Activated naive CD8-positive, alpha-beta T cell treated with anti-CD3 and anti-CD28 coated beads for 36 hours (primary cell): Measurements from ENCODE around the gene MDN1. TPM values are rescaled to one million over a fixed set of nuclear protein-coding genes. Genes with fewer than 3 reads are reported as not detected.

Source experiments
- DNase-seq: peaks from one replicate; pipeline ENCODE4 v3.0.0; 2021
- H3K27ac Mint-ChIP-seq: one replicate; pipeline ENCODE4 v1.8.0; 2022; ENCODE audit warnings: mild to moderate bottlenecking, moderate library complexity, mixed read lengths
- H3K27me3 Mint-ChIP-seq: one replicate; pipeline ENCODE4 v1.8.0; 2022; ENCODE audit warnings: mild to moderate bottlenecking, mixed read lengths
- H3K36me3 Mint-ChIP-seq: one replicate; pipeline ENCODE4 v1.8.0; 2021; ENCODE audit warnings: mild to moderate bottlenecking, mixed read lengths
- H3K4me1 Mint-ChIP-seq: one replicate; pipeline ENCODE4 v1.8.0; 2021; ENCODE audit warnings: mixed read lengths
- H3K4me3 Mint-ChIP-seq: one replicate; pipeline ENCODE4 v1.8.0; 2022; ENCODE audit warnings: mild to moderate bottlenecking, moderate library complexity, mixed read lengths
- H3K9me3 Mint-ChIP-seq: one replicate; pipeline ENCODE4 v1.8.0; 2022; ENCODE audit warnings: mixed read lengths
- total RNA-seq, 2 experiments: library from RNA; stranded (reverse); gene quantifications; one replicate each; pipeline ENCODE4 v1.2.3, GENCODE V29; 2021

Gene MDN1
- total RNA-seq, 2 experiments from 2014 or later: 64.4 to 66.8 TPM

- Mint-ChIP-seq H3K4me3 (no peak overlapping the region), H3K36me3 (peaks cover 30% of the 10 kb centered on the region)
These were observed 113.5 kb downstream of the MDN1 start for GRCh38 chr6:89706121-89706520.

GRCh38 chr6:89703292-89703691 lies 116.3 kb downstream of the MDN1 start:
- Mint-ChIP-seq H3K36me3 (peaks cover 26% of the 10 kb centered on the region), H3K4me1 (peaks cover 2% of the 10 kb centered on the region), H3K27me3 (no peaks in the 10 kb centered on the region), H3K9me3 (no peaks in the 10 kb centered on the region), H3K27ac (no peak overlapping the region), H3K4me3 (no peak overlapping the region)
- no peak for DNase-seq

More at GRCh38 chr6:89706121-89706520, 113.5 kb downstream of the MDN1 start:
- no peak for DNase-seq
- Mint-ChIP-seq H3K27me3 (no peaks in the 10 kb centered on the region), H3K4me1 (peaks cover 2% of the 10 kb centered on the region), H3K27ac (no peak overlapping the region), H3K9me3 (no peaks in the 10 kb centered on the region)

- no peak for DNase-seq
- Mint-ChIP-seq H3K4me3 (no peak overlapping the region), H3K27me3 (no peaks in the 10 kb centered on the region), H3K27ac (no peak overlapping the region), H3K4me1 (peaks cover 2% of the 10 kb centered on the region), H3K9me3 (no peaks in the 10 kb centered on the region), H3K36me3 (peaks cover 18% of the 10 kb centered on the region)
These were observed 117.2 kb downstream of the MDN1 start for GRCh38 chr6:89702349-89702748.

- no peak for DNase-seq
- no peaks in the 10 kb centered on the region for H3K27me3 Mint-ChIP-seq
- no peaks in the 10 kb centered on the region for H3K9me3 Mint-ChIP-seq
- no peak overlapping the region for H3K4me3 Mint-ChIP-seq
- H3K36me3 Mint-ChIP-seq: peaks cover 15% of the 10 kb centered on the region
- peaks cover 2% of the 10 kb centered on the region for H3K4me1 Mint-ChIP-seq
- no peak overlapping the region for H3K27ac Mint-ChIP-seq
These were observed 123.9 kb downstream of the MDN1 start for GRCh38 chr6:89695667-89696066.

GRCh38 chr6:89694428-89694827 lies 125.2 kb downstream of the MDN1 start:
- Mint-ChIP-seq H3K27ac (no peak overlapping the region), H3K36me3 (peaks cover 24% of the 10 kb centered on the region), H3K27me3 (no peaks in the 10 kb centered on the region), H3K9me3 (no peaks in the 10 kb centered on the region), H3K4me1 (peaks cover 2% of the 10 kb centered on the region), H3K4me3 (no peak overlapping the region)
- no peak for DNase-seq

- H3K4me3 Mint-ChIP-seq: no peak overlapping the region
- no peak overlapping the region for H3K27ac Mint-ChIP-seq
- DNase-seq: no peak
- H3K4me1 Mint-ChIP-seq: peaks cover 2% of the 10 kb centered on the region
- no peaks in the 10 kb centered on the region for H3K9me3 Mint-ChIP-seq
- no peaks in the 10 kb centered on the region for H3K27me3 Mint-ChIP-seq
- peaks cover 22% of the 10 kb centered on the region for H3K36me3 Mint-ChIP-seq
These were observed 126.4 kb downstream of the MDN1 start for GRCh38 chr6:89693207-89693606.

- H3K4me1 Mint-ChIP-seq: peaks cover 2% of the 10 kb centered on the region
- no peak overlapping the region for H3K27ac Mint-ChIP-seq
- H3K36me3 Mint-ChIP-seq: peaks cover 29% of the 10 kb centered on the region
- no peak overlapping the region for H3K4me3 Mint-ChIP-seq
- no peak for DNase-seq
- H3K27me3 Mint-ChIP-seq: no peaks in the 10 kb centered on the region
- H3K9me3 Mint-ChIP-seq: no peaks in the 10 kb centered on the region
These were observed 127.3 kb downstream of the MDN1 start for GRCh38 chr6:89692256-89692655.

- DNase-seq: no peak
- H3K27ac Mint-ChIP-seq: peak overlapping the region; percentile 56
- no peak overlapping the region for H3K4me3 Mint-ChIP-seq
- H3K27me3 Mint-ChIP-seq: no peaks in the 10 kb centered on the region
- peaks cover 25% of the 10 kb centered on the region for H3K36me3 Mint-ChIP-seq
- no peaks in the 10 kb centered on the region for H3K9me3 Mint-ChIP-seq
- H3K4me1 Mint-ChIP-seq: peaks cover 2% of the 10 kb centered on the region
These were observed 128.7 kb downstream of the MDN1 start for GRCh38 chr6:89690944-89691324.

DNA sequence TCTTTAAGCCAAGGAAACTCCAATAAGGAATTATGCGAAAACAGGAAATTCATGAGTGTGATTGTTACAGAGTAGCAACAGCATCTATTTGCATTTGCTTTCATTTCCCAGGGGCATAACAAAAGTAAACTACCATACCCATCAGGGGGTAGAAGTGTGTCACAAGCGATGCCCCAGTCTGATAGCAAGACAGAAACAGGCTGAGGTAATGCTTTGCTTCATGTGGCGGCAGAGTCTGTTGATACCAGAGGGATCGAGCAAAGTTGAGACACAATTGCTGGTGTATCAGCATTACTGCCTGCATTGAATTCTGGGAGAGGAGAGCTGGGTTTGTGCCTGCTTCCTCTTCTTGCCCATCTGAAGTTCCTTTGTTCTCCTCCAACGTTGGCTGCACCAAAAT lies 129.9 kb downstream of the MDN1 start:
- H3K4me1 Mint-ChIP-seq: peaks cover 2% of the 10 kb centered on the region
- no peak overlapping the region for H3K27ac Mint-ChIP-seq
- H3K9me3 Mint-ChIP-seq: no peaks in the 10 kb centered on the region
- H3K36me3 Mint-ChIP-seq: peaks cover 37% of the 10 kb centered on the region
- no peak for DNase-seq
- H3K27me3 Mint-ChIP-seq: no peaks in the 10 kb centered on the region
- no peak overlapping the region for H3K4me3 Mint-ChIP-seq

DNA sequence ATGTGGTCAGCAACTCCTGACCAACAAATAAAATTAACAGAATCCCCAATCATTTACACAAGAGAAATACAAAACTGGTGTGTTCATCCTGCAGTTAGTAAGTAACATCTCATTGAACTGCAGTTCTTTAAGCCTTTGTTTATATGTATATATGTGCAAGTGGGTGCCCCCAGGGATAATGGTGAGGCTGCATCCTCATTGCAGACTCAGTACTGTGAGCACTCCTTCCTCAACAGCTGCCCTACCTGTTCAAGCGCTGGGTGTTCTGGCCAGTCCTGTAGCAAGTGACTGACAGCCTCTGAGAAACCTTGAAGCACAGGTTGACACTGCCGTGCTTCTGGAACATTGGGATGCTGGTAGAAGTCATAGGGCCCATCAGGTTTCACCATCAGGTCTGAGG lies 131.3 kb downstream of the MDN1 start:
- Mint-ChIP-seq H3K4me1 (peaks cover 2% of the 10 kb centered on the region), H3K27me3 (no peaks in the 10 kb centered on the region), H3K27ac (no peak overlapping the region), H3K9me3 (no peaks in the 10 kb centered on the region), H3K4me3 (no peak overlapping the region), H3K36me3 (peaks cover 37% of the 10 kb centered on the region)
- DNase-seq: no peak

DNA sequence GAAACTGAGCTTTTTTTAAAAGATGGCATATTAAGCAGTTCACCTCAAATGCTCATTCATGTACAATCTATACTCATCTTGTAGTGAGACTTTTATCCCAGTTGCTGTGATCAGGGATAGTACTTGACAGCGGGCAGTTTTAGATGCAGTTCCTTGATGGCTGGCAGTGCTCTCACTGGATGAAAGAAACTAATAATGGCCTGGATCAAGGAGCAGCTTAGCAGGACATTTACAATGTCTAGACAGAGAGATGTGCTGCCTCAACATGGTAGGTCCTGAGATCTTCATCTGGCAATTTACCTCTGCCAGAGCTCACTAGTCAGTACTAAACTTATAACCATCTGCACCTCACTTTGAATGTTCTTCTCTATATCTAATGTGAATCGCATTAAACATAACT lies 134.3 kb downstream of the MDN1 start:
- Mint-ChIP-seq H3K4me1 (no peaks in the 10 kb centered on the region), H3K27ac (no peak overlapping the region), H3K27me3 (no peaks in the 10 kb centered on the region), H3K36me3 (peaks cover 30% of the 10 kb centered on the region), H3K9me3 (no peaks in the 10 kb centered on the region), H3K4me3 (no peak overlapping the region)
- DNase-seq: no peak

DNA sequence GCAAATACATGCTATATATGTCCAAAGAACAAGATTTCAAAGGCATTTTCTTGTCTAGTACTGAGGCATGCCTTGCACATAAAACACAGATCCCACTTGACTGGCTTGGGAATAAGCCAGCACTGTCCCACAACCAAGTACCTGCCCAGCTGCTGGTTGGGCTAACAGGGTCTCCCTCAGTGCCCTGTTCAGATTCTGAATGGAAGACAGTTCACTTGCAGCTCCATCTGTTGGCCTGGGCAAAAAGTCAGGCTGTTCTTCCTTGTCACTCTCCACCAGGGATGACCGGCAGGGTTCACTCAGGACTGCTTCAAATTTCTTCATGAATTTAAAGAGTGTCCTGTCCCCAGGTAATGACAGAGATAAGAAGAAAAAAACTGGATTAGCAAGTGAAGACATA lies 136.6 kb downstream of the MDN1 start:
- Mint-ChIP-seq H3K4me1 (no peaks in the 10 kb centered on the region), H3K27ac (no peak overlapping the region), H3K36me3 (peaks cover 32% of the 10 kb centered on the region), H3K27me3 (no peaks in the 10 kb centered on the region), H3K9me3 (no peaks in the 10 kb centered on the region), H3K4me3 (no peak overlapping the region)
- DNase-seq: no peak

DNA sequence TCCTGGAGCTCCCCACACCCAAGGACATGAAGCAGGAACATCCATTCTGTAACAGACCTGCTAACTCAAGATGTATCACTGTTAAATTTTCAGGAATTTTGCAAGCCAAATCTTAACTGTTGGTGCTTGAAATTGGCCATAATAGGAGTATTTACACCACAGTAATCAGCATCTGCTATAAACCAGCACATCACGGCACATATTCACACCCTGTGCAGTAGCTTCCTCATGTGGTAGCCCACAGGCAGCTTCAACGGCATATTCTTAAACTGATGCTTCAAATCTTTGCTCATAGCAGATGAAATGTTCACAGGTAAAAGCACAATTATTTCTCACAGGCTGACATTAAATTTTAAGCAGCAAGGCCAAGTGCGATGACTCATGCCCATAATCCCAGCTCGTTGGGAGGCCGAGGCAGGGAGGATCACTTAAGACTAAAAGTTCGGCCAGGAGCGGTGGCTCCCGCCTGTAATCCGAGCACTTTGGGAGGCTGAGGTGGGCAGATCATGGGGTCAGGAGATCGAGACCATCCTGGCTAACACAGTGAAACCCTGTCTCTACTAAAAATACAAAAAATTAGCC lies 137.5 kb downstream of the MDN1 start:
- H3K27me3 Mint-ChIP-seq: no peaks in the 10 kb centered on the region
- no peaks in the 10 kb centered on the region for H3K9me3 Mint-ChIP-seq
- peaks cover 27% of the 10 kb centered on the region for H3K36me3 Mint-ChIP-seq
- H3K4me3 Mint-ChIP-seq: no peak overlapping the region
- DNase-seq: no peak
- H3K27ac Mint-ChIP-seq: no peak overlapping the region
- H3K4me1 Mint-ChIP-seq: no peaks in the 10 kb centered on the region

DNA sequence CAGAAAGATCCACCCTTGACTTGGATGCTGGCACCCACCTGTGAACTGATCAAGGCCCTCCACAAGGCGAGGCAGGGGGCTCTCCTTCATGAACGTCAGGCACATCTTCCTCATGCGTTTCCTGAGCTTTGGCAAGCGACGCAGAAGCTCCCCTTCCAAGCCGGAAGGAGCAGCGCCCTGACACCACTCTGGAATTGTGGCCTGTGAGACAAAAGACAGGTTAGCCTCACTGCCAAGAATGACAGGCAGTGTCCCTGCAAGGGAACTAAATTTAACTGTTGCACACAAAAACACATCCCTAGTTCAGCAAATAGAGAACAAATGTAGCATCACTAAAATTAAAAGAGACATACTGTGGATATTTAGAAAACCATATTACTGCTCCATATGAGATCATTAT lies 139.0 kb downstream of the MDN1 start:
- H3K27me3 Mint-ChIP-seq: no peaks in the 10 kb centered on the region
- peaks cover 32% of the 10 kb centered on the region for H3K36me3 Mint-ChIP-seq
- DNase-seq: no peak
- H3K9me3 Mint-ChIP-seq: no peaks in the 10 kb centered on the region
- no peaks in the 10 kb centered on the region for H3K4me1 Mint-ChIP-seq
- H3K4me3 Mint-ChIP-seq: no peak overlapping the region
- no peak overlapping the region for H3K27ac Mint-ChIP-seq

- H3K27me3 Mint-ChIP-seq: no peaks in the 10 kb centered on the region
- H3K9me3 Mint-ChIP-seq: no peaks in the 10 kb centered on the region
- peaks cover 28% of the 10 kb centered on the region for H3K36me3 Mint-ChIP-seq
- no peak overlapping the region for H3K4me3 Mint-ChIP-seq
- no peak for DNase-seq
- no peak overlapping the region for H3K27ac Mint-ChIP-seq
- no peaks in the 10 kb centered on the region for H3K4me1 Mint-ChIP-seq
These were observed 139.4 kb downstream of the MDN1 start for GRCh38 chr6:89680150-89680549.

GRCh38 chr6:89679215-89680120 lies 140.1 kb downstream of the MDN1 start:
- Mint-ChIP-seq H3K27me3 (no peaks in the 10 kb centered on the region), H3K9me3 (no peaks in the 10 kb centered on the region), H3K36me3 (peaks cover 21% of the 10 kb centered on the region), H3K27ac (no peak overlapping the region), H3K4me1 (no peaks in the 10 kb centered on the region), H3K4me3 (no peak overlapping the region)
- no peak for DNase-seq
